NCI-H2196 (cell line): ENCODE results near the gene MYCN.

Experiments used
- DNase-seq: peaks from one replicate; lab custom pipeline; 2025; ENCODE audit not compliant: unreplicated experiment; lab: John Stamatoyannopoulos, UW

The MYCN gene

DNA sequence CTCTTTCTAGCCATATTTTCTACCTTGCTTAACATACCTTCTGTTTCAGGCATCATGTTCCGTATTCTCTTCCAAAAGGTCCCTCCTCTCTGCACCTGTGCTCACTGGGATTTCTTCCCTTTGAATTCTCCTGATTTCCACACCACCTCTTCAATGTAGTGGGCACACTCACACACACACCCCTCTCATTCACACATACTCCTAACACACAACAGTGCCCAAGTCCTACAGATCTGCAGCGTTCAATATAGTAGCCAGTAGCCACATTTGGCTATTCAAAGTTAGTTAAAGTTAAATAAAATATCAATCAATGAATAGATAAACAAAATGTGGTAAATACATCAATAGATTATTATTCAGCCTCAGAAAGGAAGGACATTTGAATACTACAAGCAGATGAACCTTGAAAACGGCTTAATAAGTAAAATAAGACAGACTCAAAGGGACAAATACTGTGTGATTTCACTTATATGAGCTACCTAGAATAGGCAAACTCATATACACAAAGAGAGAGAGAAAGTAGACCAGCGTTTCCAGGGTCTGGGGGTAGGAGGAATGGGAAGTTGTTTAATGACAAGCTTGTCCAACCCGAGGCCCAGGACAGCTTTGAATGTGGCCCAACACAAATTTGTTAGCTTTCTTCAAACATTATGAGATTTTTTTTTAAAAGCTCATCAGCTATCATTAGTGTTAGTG lies 34.4 kb downstream of the MYCN start:
- DNase-seq = no peak

DNA sequence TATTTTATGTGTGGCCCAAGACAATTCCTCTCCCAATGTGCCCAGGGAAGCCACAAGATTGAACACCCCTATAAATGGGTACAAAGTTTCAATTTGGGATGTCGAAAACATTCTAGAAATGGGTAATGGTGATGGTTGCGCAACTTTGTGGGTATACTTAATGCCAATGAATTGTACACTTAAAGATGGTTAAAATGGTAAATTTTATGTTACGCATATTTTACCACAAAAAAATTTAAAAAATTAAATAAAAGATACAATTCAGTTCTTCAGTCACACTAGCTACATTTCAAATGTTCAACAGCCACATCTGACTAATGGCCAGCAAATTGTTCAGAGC lies 34.9 kb downstream of the MYCN start:
- DNase-seq = no peak

DNA sequence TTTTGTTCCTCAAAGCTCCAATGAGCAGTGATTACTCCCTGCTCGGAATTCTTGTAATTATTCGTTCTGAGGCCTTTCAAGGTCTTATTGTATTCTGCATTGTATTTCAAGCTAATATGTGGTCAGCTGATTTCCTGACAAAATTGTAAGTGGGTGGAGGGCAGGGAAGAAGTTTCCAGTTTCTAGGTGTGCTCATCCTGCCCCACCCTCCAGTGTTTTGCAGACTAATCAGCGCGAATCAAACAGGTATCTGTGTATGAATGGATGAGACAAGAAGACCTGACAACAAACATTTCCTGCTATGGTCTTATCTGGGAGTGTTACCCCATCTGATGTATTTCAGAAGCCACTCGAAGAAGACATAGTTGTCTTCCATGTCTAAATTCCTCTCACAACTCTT lies 35.3 kb downstream of the MYCN start:
- no peak for DNase-seq

DNA sequence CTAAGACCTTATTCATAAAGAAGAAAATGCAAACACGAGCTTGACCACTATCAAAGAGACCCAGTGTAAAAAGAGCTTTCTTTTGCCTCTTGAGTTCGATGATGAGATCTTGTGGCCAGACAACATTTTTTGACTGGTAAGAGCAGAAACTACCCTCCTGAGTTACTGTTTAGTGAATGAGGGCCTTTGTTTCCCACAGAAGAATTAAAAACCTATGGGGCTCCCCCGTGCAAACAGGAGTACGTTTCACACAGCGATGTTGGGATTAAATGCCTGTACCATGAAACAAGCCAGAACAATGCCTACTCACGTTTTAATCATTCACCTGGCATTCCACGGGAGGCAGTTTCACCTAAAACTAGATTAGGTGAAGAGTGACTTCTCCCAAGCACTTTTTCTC lies 36.0 kb downstream of the MYCN start:
- no peak for DNase-seq

GRCh38 chr2:15979051-15979758 lies 38.9 kb downstream of the MYCN start:
- no peak for DNase-seq

DNA sequence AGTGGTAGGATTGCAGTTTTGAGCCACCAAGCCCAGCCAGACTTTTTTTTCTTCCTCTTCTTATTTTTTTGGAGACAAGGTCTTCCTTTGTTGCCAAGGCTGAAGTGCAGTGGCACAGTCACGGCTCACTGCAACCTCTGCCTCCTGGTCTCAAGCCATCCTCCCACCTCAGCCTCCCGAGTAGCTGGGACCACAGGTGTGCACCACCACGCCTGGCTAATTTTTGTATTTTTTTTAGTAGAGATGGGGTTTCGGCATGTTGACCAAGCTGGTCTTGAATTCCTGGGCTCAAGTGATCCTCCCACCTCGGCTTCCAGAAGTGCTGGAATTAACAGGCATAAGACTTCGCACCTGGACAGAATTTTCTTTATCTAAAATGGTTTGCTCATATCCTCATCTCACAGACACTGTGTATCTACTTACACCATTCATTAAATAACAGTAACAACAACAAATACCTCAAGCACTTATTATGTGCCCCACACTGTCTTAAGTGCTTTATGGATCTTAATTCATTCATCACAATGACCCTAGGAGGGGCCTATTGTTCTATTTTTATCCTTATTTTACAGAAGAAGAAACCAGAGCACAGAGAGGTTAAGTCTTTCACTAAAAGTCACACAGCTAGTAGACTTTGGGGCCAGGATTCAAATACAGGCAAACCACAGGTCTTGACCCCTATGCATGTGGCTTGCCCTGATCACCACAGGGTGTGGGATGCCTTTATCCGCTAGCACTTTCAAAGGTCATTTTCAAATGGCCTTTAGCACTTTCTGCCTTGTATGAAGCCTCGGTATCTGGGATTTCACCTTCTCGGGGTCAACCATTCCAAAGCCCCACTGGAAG lies 39.6 kb downstream of the MYCN start:
- no peak for DNase-seq

DNA sequence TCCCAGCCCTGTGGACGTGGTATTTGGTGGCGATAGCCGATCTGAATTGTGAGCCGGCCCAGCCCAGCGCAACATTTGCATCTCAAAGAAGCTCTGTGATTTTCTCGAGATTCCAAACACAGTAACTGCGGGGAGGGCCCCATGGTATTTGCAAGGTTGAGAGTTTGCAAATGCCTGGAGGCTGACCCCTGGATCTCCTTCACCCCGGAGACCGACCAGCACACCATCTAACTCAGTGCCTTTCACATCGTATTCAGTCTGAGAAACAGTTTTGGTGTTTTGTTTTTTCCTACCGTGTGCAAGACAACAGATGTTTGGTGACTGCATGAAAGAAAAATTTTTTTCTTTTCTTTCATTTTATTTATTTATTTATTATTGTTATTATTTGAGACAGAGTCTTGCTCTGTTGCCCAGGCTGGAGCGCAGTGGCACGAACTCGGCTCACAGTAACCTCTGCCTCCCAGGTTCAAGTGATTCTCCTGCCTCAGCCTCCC lies 40.3 kb downstream of the MYCN start:
- DNase-seq = no peak

- no peak for DNase-seq
These were observed 41.3 kb downstream of the MYCN start for GRCh38 chr2:15981646-15982045.

DNA sequence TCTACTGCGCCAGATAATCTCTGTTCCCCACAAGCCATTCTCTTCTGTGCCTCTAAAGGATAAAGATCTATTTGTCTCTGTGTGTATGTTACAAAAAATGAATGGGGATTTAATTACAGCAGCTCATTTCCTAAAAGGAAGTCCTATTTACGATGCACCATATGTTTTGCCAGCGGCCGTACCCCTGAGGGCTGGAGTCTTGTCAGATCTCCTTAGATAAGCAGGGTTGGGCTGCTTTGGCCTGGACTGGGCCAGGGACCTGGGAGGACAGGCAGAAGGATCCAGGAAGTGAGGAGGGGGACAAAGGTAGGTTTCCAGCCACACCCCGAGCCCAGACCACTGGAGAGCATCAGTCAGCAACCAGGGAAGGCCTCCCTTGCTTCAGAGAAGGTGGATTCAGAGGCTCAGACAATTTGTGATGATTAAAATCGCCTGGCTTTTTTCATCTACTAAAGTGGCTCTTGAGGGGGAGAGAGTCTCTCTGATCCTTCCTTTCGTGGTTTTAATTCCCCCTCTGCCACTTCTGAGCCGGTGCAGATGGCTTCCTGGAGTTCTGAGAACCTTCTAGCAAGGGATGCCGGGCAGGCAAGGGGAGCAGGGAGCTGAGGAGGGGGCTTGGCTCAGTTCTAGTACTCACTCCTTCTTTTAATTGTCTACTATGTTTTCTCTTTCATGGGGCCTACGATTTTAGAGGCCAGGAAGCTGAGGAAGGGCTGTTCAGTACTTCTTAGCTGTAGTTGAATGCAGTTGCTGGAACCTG lies 42.1 kb downstream of the MYCN start:
- no peak for DNase-seq

DNA sequence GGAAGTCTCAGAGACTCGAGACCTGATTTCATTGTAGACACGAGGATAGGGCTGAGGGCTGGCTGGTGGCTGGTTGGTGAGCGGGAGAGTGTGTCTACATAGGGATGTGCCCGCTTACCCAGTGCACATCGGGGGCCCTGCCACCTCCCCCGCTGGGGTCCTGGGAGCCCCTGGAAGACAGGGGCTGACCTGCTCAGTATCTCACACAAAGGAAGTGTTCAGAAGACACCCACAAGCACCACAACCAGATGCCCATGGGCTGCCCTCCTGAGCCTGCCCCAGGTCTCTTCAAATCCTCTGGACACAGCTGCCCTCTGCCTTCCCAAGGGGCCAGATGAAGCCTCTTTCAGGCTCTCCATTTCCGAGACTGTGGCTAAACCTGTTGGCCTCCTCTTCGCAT lies 43.1 kb downstream of the MYCN start:
- DNase-seq = no peak

- DNase-seq = no peak
These were observed 44.3 kb downstream of the MYCN start for GRCh38 chr2:15984368-15985255.

DNA sequence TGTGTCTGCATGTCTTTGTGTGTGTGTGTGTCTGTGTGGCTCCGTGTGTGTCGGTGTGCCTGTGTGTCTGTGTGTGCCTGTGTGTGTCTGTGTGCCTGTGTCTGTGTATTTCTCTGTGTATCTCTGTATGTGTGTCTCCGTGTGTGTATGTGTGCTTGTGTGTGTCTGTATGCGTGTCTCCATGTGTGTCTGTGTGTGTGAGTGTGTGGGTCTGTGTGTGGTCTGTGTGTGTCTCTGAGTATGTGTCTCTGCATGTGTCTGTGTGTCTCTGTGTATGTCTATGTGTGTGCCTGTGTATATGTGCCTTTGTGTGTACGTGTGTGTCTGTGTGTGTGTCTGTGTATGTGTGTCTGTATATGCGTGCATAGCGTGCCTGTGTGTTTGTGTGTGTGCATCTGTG lies 45.2 kb downstream of the MYCN start:
- no peak for DNase-seq

DNA sequence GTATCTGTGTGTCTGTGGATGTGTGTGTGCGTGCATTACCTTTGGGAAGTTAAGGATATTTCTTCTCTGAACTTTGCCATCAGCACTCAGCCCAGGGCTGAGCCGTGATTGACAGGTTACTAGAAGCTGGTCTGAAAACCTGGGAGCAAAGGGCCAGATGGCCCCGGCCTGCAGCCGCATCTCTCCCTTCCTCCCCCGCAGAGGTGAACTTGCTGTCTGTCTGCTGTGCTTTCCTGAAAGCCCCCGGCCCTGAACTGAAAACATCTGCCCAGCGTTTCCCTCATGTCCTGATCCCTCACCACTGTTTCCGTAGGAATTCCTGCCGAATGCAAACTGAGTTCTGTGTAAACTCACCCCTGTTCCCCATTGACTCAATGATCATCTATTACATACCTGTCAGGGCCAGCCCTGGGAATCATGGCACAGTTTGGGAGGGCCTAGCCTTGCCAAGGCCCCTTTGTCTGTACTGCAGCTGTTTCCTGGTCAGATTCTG lies 45.8 kb downstream of the MYCN start:
- no peak for DNase-seq

DNA sequence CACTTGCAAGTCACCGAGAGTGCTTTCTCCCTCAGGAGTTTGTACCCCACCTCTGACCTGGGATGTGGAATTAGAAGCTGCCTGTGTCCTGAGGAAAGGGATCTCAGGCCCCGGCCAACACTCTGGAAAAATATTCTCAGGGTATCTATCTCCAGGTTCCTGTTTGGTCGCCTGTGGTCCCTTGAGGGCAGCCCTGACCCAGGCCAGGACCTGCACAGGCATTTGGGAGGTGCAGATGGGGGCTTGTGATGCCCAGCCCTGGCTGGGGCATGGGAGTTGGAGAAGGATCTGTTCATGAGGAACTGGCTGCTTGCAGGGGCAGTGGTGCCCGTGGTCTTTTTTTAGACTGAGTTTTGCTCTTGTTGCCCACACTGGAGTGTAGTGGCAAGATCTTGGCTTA lies 46.3 kb downstream of the MYCN start:
- no peak for DNase-seq

GRCh38 chr2:15988733-15989132 lies 48.4 kb downstream of the MYCN start:
- no peak for DNase-seq

DNA sequence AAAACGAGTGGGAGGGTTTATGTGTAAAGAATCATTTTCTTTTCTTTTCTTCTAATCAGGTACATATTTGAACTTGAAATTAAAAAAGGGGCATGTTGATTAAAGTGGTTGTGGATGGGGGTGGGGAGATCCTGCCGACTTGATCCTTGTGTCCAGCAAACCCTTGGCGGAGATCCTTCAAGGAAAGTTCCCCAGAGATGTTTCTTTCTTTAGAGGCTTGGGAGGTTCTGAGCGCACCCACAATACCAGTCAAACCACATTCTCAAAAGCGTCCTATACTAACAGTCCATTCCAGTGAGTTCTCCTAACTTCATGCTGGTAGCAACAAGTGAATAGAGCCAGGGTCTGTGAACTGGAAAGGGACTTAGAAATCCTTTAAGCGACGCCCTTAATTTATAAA lies 49.2 kb downstream of the MYCN start:
- no peak for DNase-seq

- DNase-seq = no peak
These were observed 50.1 kb downstream of the MYCN start for GRCh38 chr2:15990151-15991101.

GRCh38 chr2:15991231-15991630 lies 50.9 kb downstream of the MYCN start:
- no peak for DNase-seq
